Activated CD4-positive, alpha-beta T cell treated with anti-CD3 and anti-CD28 coated beads, Interleukin-2, amount 50 U/mL, for 48 hours (primary cell): Measurements from ENCODE around the gene MFSD11.
"Not testable (repeated sequence)": the region's sequence is repeated elsewhere in the genome, so short reads cannot be mapped to it uniquely, and the experiment has no call there.

Experiments used
- DNase-seq, 2 experiments: peaks; one replicate each; pipeline ENCODE4 v3.0.0-alpha.2; 2020

Gene MFSD11

DNA sequence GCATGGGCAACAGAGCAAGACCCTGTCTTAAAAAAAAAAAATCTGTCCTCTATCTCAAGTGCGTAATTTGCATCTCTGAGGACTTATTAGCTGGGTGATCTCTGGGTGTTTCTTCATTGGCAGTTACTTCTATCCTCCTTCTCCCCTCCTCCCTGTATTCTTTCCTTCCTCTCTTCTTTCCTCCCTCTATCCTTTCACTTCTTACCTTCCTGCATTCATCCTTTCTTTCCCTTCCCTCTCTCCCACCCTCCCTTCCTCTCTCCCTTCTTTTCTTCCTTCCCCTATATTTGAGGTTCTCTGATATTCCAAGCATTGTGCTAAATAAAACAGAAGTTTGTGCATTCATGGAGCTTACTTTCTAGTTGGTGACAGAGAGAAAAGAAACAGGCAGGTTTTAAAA lies 10.7 kb downstream of the MFSD11 start:
- no peak for DNase-seq

DNA sequence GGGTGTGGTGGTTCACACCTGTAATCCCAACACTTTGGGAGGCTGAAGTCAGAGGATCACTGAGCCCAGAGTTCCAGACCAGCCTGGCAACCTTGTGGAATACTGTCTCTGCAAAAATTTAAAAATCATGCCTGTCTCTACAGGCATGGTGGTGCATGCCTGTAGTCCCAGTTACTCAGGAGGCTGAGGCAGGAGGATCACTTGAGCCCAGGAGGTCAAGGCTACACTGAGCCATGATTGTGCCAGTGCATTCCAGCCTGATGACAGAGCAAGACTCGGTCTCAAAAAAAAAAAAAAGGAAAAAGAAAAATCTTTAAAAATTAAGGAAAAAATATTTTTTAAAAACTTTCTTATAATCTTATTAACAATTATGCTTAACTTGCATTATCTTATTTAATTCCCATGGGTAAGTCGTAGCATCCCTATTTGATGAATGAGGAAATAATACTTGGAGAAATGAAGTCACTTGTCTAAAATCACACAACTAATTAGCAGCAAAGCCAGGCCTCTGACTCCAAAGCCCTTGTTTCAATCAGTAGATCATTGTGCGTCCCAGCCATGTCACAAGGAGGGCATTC lies 13.6 kb downstream of the MFSD11 start:
- DNase-seq: no peak

GRCh38 chr17:76752006-76752405 lies 14.1 kb downstream of the MFSD11 start:
- no peak for DNase-seq

GRCh38 chr17:76753061-76753961 lies 15.4 kb downstream of the MFSD11 start:
- DNase-seq: no peak

DNA sequence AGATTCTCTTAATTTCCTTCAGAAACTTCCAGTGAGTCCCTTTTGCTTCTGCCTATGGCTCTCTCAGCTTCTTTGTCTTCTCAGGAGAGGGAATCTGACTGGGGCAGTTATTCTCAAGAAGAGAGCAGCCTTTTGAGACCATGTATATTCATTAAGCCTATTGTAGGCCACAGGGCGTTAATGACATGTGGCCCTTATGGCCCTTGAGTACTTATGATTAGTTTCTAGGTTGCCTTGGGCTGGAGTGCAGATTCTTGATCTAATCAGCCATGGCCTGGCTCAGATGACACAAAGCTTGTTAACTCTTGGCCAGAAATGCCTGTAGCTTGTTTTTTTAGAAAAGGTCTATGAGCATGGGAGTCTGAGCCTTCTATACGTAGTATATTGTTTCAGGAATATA lies 17.4 kb downstream of the MFSD11 start:
- no peak for DNase-seq

GRCh38 chr17:76757256-76757655 lies 19.3 kb downstream of the MFSD11 start:
- no peak for DNase-seq

DNA sequence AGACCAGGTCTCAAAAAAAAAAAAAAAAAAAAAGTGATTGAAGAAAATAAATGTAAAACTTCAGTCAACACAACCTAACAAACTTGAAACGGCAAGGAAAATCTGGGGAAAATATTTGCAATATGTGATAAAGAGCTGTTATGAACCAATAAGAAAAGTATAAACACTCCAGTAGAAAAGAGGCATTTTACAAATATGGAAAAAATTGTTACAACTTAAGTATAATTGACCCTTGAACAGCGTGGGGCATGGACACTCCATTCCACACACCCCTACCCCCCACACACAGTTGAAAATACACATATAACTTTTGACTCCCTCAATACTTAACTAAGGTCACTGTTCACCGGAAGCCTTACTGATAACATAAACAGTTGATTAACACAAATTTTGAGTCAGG lies 20.7 kb downstream of the MFSD11 start:
- no peak for DNase-seq

GRCh38 chr17:76772842-76773525 lies 35.1 kb downstream of the MFSD11 start:
- DNase-seq: peak; percentile 30 to 48

GRCh38 chr17:76775021-76775600 lies 37.2 kb downstream of the MFSD11 start:
- no peak for DNase-seq

DNA sequence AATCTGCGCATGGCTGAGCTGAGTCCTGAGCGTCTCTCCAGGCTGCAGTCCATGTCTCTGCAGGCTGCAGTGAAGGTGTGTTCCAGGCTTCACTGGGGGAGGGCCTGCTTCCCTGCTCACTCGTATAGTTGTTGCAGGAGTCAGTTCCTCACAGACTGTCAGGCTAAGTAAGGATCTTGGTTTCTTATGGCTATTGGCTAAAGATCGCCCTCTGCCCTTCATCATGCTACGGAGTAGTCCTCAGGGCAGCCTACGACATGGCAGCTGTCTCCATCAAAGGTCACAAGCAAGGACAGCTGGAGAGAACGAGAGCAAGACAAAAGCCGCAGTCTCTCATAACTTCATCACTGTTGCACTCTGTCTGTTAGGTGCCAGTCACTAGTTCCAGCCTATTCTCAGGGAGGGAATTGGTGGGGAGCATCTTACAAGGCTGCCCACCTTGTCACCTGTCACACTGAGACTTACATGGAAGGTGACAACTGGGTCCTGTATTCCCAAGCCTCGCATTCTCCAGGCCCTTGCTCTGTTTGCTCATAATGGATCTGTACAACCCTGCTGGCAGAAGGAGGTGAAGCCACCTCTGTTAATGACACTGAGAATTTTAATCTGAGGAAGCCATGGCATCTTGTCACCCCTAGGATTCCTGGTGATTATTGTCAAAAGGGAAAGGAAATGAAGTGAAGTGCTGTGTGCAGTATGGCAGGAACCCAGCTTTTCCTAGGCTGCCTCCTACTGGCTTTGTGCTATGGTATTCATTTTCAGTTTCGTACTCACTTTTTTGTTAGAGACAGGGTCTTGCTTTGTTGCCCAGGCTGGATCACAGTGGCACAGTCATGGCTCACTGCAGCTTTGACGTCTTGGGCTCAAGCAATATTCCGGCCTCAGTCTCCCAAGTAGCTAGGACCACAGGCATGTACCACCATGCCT lies 43.4 kb downstream of the MFSD11 start:
- no peak for DNase-seq

DNA sequence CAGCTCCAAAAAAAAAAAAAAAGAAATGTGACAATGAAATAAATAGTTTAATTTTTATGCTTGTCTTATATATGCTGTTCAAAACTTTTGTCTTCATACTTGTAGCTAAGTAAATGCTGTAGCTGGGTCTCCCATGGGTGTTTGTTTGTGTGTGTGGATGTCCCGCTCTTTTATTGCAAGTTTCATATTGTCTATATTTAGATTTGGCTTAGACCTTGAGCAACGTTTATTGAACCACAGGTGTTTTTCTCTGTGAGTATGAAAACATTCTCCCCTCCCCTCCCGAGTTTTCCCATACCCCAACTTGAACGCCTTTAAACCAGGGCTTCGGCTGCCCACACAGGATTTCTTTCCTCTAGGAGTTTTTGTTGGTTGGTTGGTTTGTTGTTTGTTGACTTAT lies 45.2 kb downstream of the MFSD11 start:
- no peak for DNase-seq

GRCh38 chr17:76784926-76785325 lies 47.0 kb downstream of the MFSD11 start:
- DNase-seq: no peak

DNA sequence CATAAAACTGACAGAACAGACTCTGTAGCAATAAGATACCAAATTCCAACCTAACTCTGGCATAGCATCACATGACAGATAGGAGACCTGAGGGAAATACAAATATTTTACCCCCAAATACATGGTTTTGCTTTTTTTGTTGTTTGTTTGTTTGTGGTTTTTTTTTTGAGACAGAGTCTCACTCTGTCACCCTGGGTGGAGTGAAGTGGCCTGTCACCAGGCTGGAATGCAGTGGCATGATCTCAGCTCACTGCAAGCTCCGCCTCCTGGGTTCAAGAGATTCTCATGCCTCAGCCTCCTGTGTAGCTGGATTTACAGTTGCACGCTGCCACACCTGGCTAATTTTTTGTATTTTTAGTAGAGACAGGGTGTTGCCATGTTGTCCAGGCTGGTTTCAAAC lies 49.9 kb downstream of the MFSD11 start:
- not testable (repeated sequence) for DNase-seq

DNA sequence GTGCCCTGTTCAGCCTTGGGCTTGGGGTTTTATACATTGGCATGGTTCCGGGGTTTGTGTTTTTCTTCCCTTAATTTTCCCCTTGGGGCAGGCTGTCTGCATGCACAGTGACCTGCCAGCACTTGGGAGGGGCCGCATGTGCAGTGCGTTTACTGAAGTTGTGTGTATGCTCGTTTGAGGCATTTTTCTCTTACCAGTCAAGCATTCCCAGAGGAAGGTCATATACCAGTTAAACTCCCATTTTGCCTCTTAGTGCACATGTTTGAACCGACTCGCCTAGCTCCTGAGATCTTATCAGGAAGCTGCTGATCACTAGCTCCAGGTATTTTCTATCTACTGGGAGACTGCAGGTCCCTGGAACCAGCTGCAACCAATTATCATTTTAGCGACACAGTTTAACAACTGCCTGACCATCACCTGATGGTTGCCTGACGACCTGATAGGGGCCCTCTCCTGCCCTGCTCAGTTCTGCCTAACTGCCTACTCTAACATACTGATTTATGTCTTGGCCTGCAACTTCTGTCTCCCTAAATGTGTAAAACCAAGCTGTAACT lies 51.4 kb downstream of the MFSD11 start:
- DNase-seq: no peak

GRCh38 chr17:76791053-76791980 lies 53.4 kb downstream of the MFSD11 start:
- DNase-seq: peak; percentile 21 to 43

- DNase-seq: no peak
Measured at GRCh38 chr17:76792348-76792747, 54.4 kb downstream of the MFSD11 start.

DNA sequence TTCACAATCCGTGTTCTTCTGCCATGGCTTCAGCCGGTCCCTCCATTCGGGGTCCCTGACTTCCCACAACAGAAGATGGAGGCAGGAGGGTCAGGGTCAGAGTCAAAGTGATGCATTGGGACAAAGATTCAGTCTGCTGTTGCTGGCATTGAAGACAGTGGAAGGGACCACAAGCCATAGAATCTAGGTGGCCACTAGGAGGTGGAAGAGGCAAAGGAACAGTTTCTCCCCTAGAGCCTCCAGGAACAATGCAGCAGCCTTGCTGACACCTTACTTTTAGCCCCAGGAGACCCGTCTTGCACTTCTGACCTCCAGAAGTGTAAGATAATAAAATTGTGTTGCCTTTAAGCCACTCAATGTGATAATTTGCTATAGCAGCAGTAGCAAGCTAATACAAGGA lies 55.9 kb downstream of the MFSD11 start:
- DNase-seq: no peak

GRCh38 chr17:76796081-76796480 lies 58.2 kb downstream of the MFSD11 start:
- DNase-seq: no peak

DNA sequence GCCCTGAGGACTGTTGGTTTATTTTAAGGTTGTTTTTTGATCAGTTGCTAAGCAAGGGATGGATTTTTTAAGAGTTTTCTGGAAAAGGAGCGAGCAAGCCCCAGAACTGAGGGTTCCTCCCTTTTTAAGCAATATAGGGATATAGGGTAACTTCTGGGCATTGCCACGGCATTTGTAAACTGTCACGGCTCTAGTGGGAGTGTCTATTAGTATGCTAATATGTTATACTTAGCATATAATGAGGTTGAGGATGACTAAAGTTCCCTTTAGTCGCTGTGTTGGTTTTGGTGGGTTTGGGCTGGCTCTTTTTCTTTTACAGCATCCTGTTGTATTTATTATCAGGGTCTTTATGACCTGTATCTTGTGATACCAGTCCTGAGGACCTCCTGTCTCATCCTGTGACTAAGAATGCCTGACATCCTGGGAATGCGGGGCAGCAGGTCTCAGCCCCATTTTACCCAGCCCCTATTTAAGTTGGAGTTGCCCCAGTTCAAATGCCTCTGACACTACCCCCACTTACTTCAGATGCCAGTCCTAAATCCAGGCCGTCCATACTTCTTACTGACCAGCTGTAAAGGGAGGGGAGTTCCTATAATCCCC lies 59.4 kb downstream of the MFSD11 start:
- DNase-seq: no peak

DNA sequence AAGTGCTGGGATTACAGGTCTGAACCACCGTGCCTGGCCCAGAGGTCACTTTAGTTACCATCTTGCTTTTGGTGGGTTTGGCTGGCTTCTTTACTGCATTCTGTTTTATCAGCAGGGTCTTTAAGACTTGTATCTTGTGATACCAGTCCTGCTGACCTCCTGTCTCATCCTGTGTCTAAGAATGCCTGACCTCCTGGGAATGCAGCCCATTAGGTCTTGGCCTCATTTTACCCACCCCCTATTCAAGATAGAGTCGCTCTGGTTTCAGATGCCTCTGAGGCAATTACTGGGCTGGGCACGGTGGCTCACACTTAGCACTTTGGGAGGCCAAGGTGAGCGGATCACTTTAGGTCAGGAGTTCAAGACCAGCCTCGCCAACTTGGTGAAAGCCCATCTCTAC lies 63.8 kb downstream of the MFSD11 start:
- no peak for DNase-seq

- no peak for DNase-seq
Measured at GRCh38 chr17:76805319-76805718, 67.4 kb downstream of the MFSD11 start.
